H1 (cell line): ENCODE data around the gene PARD6B. TPM values are rescaled to one million over a fixed set of nuclear protein-coding genes. Genes with fewer than 3 reads are reported as not detected.

Experiments
- CTCF ChIA-PET: fragments of 300-600 bp; sonication (Branson Sonifier 250); formaldehyde crosslinking; loops from one replicate; lab custom pipeline; 2021; ENCODE audit not compliant: partially characterized antibody; lab: Charles Lee
- POLR2A ChIA-PET: fragments of 300-600 bp; sonication (Branson Sonifier 250); formaldehyde crosslinking; loops from one replicate; lab custom pipeline; 2021; ENCODE audit warnings: inconsistent platforms; ENCODE audit not compliant: partially characterized antibody; lab: Charles Lee
- DNase-seq, 2 experiments: peaks; one replicate each; pipeline versions ENCODE4 v3.0.0 to v3.0.0-alpha.2; 2010 to 2022; ENCODE audit warnings: low spot score in 2 of 2, low read depth in 1 of 2, mixed read lengths in 1 of 2
- FAIRE-seq: peaks from 2 replicates; lab custom pipeline; 2011; peaks lifted over from hg19 to GRCh38; lab: Jason Lieb, UNC
- H2AFZ ChIP-seq: 2 replicates; pipeline ENCODE4 v1.8.1; 2012; ENCODE audit warnings: low read length, inconsistent platforms
- H2AK5ac ChIP-seq: 2 replicates; pipeline ENCODE4 v1.6.1; 2013; ENCODE audit warnings: low read depth, low read length
- H2BK120ac ChIP-seq: replicated peaks from 2 replicates; pipeline ENCODE3; 2013; ENCODE audit warnings: low read depth, low read length, inconsistent platforms
- H2BK12ac ChIP-seq: 2 replicates; pipeline ENCODE4 v1.6.1; 2013; ENCODE audit warnings: low read depth, low read length
- H2BK15ac ChIP-seq: 2 replicates; pipeline ENCODE4 v1.6.1; 2013; ENCODE audit warnings: low read length
- H2BK20ac ChIP-seq: 2 replicates; pipeline ENCODE4 v1.6.1; 2013; ENCODE audit warnings: low read length
- H2BK5ac ChIP-seq: 2 replicates; pipeline ENCODE4 v1.6.1; 2013; ENCODE audit warnings: low read depth, low read length
- H3K14ac ChIP-seq: 2 replicates; pipeline ENCODE4 v1.6.1; 2013; ENCODE audit warnings: inconsistent platforms; ENCODE audit not compliant: insufficient read length
- H3K18ac ChIP-seq: 2 replicates; pipeline ENCODE4 v1.6.1; 2013; ENCODE audit warnings: low read length; ENCODE audit errors: extremely low read depth
- H3K23ac ChIP-seq: 2 replicates; pipeline ENCODE4 v1.6.1; 2013; ENCODE audit warnings: inconsistent platforms; ENCODE audit not compliant: insufficient read length
- H3K23me2 ChIP-seq: 2 replicates; pipeline ENCODE4 v1.6.1; 2013; ENCODE audit warnings: low read depth, low read length
- H3K27ac ChIP-seq: 2 replicates; pipeline ENCODE4 v1.6.1; 2011; ENCODE audit warnings: low read depth, low read length, inconsistent platforms
- H3K27me3 ChIP-seq, 4 experiments: replicated peaks in 1 of 4; 1 replicate in 1 of 4; 2 replicates in 3 of 4; pipeline versions ENCODE4 v1.6.1 to v1.8.1; 2011 to 2013; ENCODE audit warnings: low read length in 3 of 4, mild to moderate bottlenecking in 3 of 4, inconsistent platforms in 2 of 4, mixed read lengths in 2 of 4, moderate library complexity in 1 of 4; ENCODE audit not compliant: control insufficient read depth in 3 of 4, insufficient read depth in 3 of 4; ENCODE audit errors: extremely low read depth in 1 of 4
- H3K36me3 ChIP-seq, 4 experiments: 2 replicates each; pipeline versions ENCODE4 v1.6.1 to v1.8.1; 2011 to 2013; ENCODE audit warnings: mild to moderate bottlenecking in 4 of 4, low read length in 3 of 4, moderate library complexity in 2 of 4, control low read depth in 1 of 4, inconsistent platforms in 1 of 4; ENCODE audit not compliant: insufficient read depth in 4 of 4, control insufficient read depth in 2 of 4
- H3K4ac ChIP-seq: replicated peaks from 2 replicates; pipeline ENCODE3; 2013; ENCODE audit warnings: low read length, low read depth, mixed read lengths, inconsistent platforms; ENCODE audit not compliant: insufficient read length
- H3K4me1 ChIP-seq, 4 experiments: replicated peaks in 1 of 4; 1 replicate in 1 of 4; 2 replicates in 3 of 4; pipeline versions ENCODE4 v1.6.1 to v1.8.1; 2011 to 2013; ENCODE audit warnings: low read length in 3 of 4, inconsistent platforms in 2 of 4, mixed read lengths in 1 of 4; ENCODE audit not compliant: insufficient read depth in 4 of 4, control insufficient read depth in 3 of 4
- H3K4me2 ChIP-seq, 2 experiments: 2 replicates each; pipeline versions ENCODE4 v1.6.1 to v1.8.1; 2011 to 2013; ENCODE audit warnings: low read depth in 2 of 2, low read length in 2 of 2, control low read depth in 1 of 2, inconsistent platforms in 1 of 2, mild to moderate bottlenecking in 1 of 2; ENCODE audit not compliant: insufficient read depth in 1 of 2
- H3K4me3 ChIP-seq, 4 experiments: fragments of 200-600, 300-600 bp in 1 of 4; sonication (generic), shearing (Covaris generic), sonication (Bioruptor Twin) in 1 of 4; 2 replicates each; pipeline versions ENCODE4 v1.5.1 to v1.8.1; 2011 to 2016; ENCODE audit warnings: low read length in 4 of 4, low read depth in 3 of 4, control low read depth in 2 of 4, inconsistent platforms in 2 of 4, mild to moderate bottlenecking in 2 of 4, mixed read lengths in 1 of 4, moderate library complexity in 1 of 4; ENCODE audit not compliant: insufficient read depth in 2 of 4; ENCODE audit errors: extremely low read depth in 1 of 4
- H3K56ac ChIP-seq: replicated peaks from 2 replicates; pipeline ENCODE3; 2013; ENCODE audit warnings: low read depth, mild to moderate bottlenecking, mixed read lengths, low read length, inconsistent platforms; ENCODE audit not compliant: insufficient read length
- H3K79me1 ChIP-seq: 2 replicates; pipeline ENCODE4 v1.6.1; 2013; ENCODE audit warnings: low read depth, low read length, control low read depth
- H3K79me2 ChIP-seq, 2 experiments: 2 replicates each; pipeline versions ENCODE4 v1.6.1 to v1.8.1; 2012 to 2013; ENCODE audit warnings: low read length in 2 of 2, mild to moderate bottlenecking in 2 of 2, inconsistent platforms in 1 of 2; ENCODE audit not compliant: insufficient read depth in 2 of 2, control insufficient read depth in 1 of 2
- H3K9ac ChIP-seq, 4 experiments: replicated peaks in 1 of 4; 1 replicate in 1 of 4; 2 replicates in 3 of 4; pipeline versions ENCODE4 v1.6.1 to v1.8.1; 2011 to 2013; ENCODE audit warnings: low read depth in 3 of 4, low read length in 3 of 4, control low read depth in 2 of 4, mild to moderate bottlenecking in 2 of 4, moderate library complexity in 2 of 4, inconsistent platforms in 1 of 4; ENCODE audit errors: extremely low read depth in 1 of 4
- H3K9me3 ChIP-seq, 2 experiments: 2 replicates each; pipeline versions ENCODE4 v1.6.1 to v1.8.1; 2012 to 2013; ENCODE audit warnings: mild to moderate bottlenecking in 2 of 2, moderate library complexity in 2 of 2, control low read depth in 1 of 2, inconsistent platforms in 1 of 2, low read depth in 1 of 2, low read length in 1 of 2, mixed read lengths in 1 of 2; ENCODE audit not compliant: insufficient read depth in 2 of 2
- H4K20me1 ChIP-seq, 2 experiments: replicated peaks in 1 of 2; 2 replicates each; pipeline versions ENCODE3 to v1.8.1; 2011 to 2013; ENCODE audit warnings: inconsistent platforms in 2 of 2, low read length in 2 of 2, mild to moderate bottlenecking in 1 of 2; ENCODE audit not compliant: insufficient read depth in 2 of 2, control insufficient read depth in 1 of 2
- H4K5ac ChIP-seq: 2 replicates; pipeline ENCODE4 v1.6.1; 2013; ENCODE audit warnings: low read length, low read depth, mixed read lengths, inconsistent platforms; ENCODE audit not compliant: insufficient read length
- H4K8ac ChIP-seq: 2 replicates; pipeline ENCODE4 v1.8.0; 2013; ENCODE audit warnings: mild to moderate bottlenecking, moderate library complexity, low read length, inconsistent platforms; ENCODE audit not compliant: insufficient read depth; ENCODE audit errors: extremely low read depth
- H4K91ac ChIP-seq: replicated peaks from 2 replicates; pipeline ENCODE3; 2013; ENCODE audit warnings: low read length, mixed read lengths, inconsistent platforms; ENCODE audit not compliant: insufficient read length
- CTCF ChIP-seq, 3 experiments: IDR thresholded peaks; 1 replicate in 2 of 3; 2 replicates in 1 of 3; pipeline versions ENCODE4 v1.5.1 to v1.6.1; 2011; ENCODE audit warnings: low read length in 3 of 3, mild to moderate bottlenecking in 3 of 3, inconsistent platforms in 2 of 3, low read depth in 1 of 3, moderate library complexity in 1 of 3; ENCODE audit not compliant: insufficient read depth in 1 of 3; ENCODE audit errors: control extremely low read depth in 1 of 3
- HDAC2 ChIP-seq, 2 experiments: fragments of 300-600 bp in 1 of 2; sonication (generic) in 1 of 2; IDR thresholded peaks; 2 replicates each; pipeline ENCODE4 v1.6.1; 2011 to 2012; ENCODE audit warnings: low read depth in 2 of 2, low read length in 2 of 2, mild to moderate bottlenecking in 2 of 2, moderate library complexity in 2 of 2, borderline replicate concordance in 1 of 2, inconsistent platforms in 1 of 2
- JUN ChIP-seq: IDR thresholded peaks from 2 replicates; pipeline ENCODE4 v1.6.1; 2011; ENCODE audit warnings: low read depth, mild to moderate bottlenecking, improper control_type of control experiment, low read length
- TAF1 ChIP-seq: IDR thresholded peaks from 2 replicates; pipeline ENCODE4 v1.6.1; 2011; ENCODE audit warnings: mild to moderate bottlenecking, low read depth, low read length
- TAF7 ChIP-seq: optimal IDR thresholded peaks from 2 replicates; pipeline ENCODE3; 2011; ENCODE audit warnings: low read depth, mild to moderate bottlenecking, inconsistent platforms, low read length, moderate library complexity, borderline replicate concordance
- TBP ChIP-seq: IDR thresholded peaks from 2 replicates; pipeline ENCODE4 v1.6.1; 2011; ENCODE audit warnings: low read depth, low read length, improper control_type of control experiment
- WGBS, 2 experiments: shearing (Covaris generic) in 1 of 2; methylation state at CpG; one replicate each; pipeline versions ENCODE4 v1.1.6 to v1.1.7; 2013 to 2015; ENCODE audit warnings: low lambda C conversion rate in 2 of 2, mixed read lengths in 2 of 2, inconsistent platforms in 1 of 2, low coverage in 1 of 2, missing lambda C conversion rate in 1 of 2; ENCODE audit not compliant: insufficient replicate concordance in 2 of 2, insufficient coverage in 1 of 2, insufficient read length in 1 of 2; ENCODE audit errors: extremely low coverage in 1 of 2, missing lambda C conversion rate in 1 of 2; 5-methylcytosine and 5-hydroxymethylcytosine counted together
- polyA plus RNA-seq, 7 experiments: library from polyadenylated mRNA; depleted of rRNA in 3 of 7; stranded (reverse) in 5 of 7; unstranded in 2 of 7; fragments of >200 nt in 5 of 7; fragments of 200-250 nt in 2 of 7; gene quantifications; 1 replicate in 5 of 7; 2 replicates in 1 of 7; 4 replicates in 1 of 7; pipeline versions ENCODE4 v1.2.1 to v1.2.3, GENCODE V29; 2011 to 2013; ENCODE audit warnings: missing spikeins in 2 of 7, mixed read lengths in 2 of 7
- total RNA-seq: library from RNA; stranded (reverse); fragmentation: NEBNext Ultra II Directional; extraction: Animal tissue kit (Norgen Biotek cat#: 25700); gene quantifications from 2 replicates; pipeline ENCODE4 v1.2.1, GENCODE V29; 2021
- TF ChIP-seq, protein P1 (sequence below): IDR thresholded peaks from 2 replicates; pipeline ENCODE4 v1.6.1; 2012; ENCODE audit warnings: inconsistent platforms

Gene PARD6B
- total and polyA plus RNA-seq, 2 of the 8 experiments (the other 6 are each of a cell fraction or from before 2014, with no cell fraction given) = 5.2 to 34.1 TPM

DNA sequence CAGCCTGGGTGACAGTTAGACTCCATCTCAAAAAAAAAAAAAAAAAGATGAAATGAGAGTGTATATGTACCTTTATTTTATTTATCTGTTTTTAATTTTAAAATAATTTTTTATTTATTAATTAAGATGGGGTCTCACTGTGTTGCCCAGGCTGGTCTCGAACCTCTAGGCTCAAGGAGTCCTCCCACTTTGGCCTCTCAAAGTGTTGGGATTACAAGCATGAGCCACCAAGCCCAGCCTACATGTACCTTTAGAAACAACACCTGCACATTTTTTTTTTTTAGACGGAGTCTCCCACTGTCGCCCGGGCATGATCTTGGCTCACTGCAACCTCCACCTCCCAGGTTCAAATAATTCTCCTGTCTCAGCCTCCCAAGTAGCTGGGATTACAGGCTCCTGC lies 12.1 kb upstream of the PARD6B start:
- no peak overlapping the region for H2BK15ac ChIP-seq
- no peak overlapping the region for H3K23ac ChIP-seq
- FAIRE-seq (no peak), DNase-seq (no peak)
- H3K18ac ChIP-seq = no peak overlapping the region
- no peak overlapping the region for H3K56ac ChIP-seq
- WGBS, 2 experiments = 99% methylated on average over 4 of the region's 4 CpGs; no CpG with 5 or more reads in 1 of the 2 experiments
- H2AK5ac ChIP-seq = no peak overlapping the region
- H3K4me3 ChIP-seq = no peak overlapping the region
- H2BK120ac ChIP-seq = no peak overlapping the region
- H3K27ac ChIP-seq = no peak overlapping the region
- H3K14ac ChIP-seq = no peak overlapping the region
- no peak overlapping the region for H4K91ac ChIP-seq
- no peaks in the 10 kb centered on the region for H4K20me1 ChIP-seq
- H3K4ac ChIP-seq = no peak overlapping the region
- no peak overlapping the region for H2AFZ ChIP-seq
- peaks cover 0 to 1% (median under 1%) of the 10 kb centered on the region in 4 experiments; a peak in 2 of 7 replicates for H3K4me1 ChIP-seq
- no peaks in the 10 kb centered on the region for H3K9me3 ChIP-seq
- H3K9ac ChIP-seq = no peak overlapping the region
- POLR2A ChIA-PET = interaction anchor here (1.1 to 1.4 kb wide), 3 partner anchors 12 to 28 kb away, joined by 3 to 5 read pairs (median 3); partner anchors contain the start of genes PARD6B and RIPOR3
- H3K79me2 ChIP-seq = no peaks in the 10 kb centered on the region
- no peak overlapping the region for H2BK12ac ChIP-seq
- H3K23me2 ChIP-seq = no peaks in the 10 kb centered on the region
- no peak overlapping the region for H4K5ac ChIP-seq
- no peak overlapping the region for H2BK5ac ChIP-seq
- no peaks in the 10 kb centered on the region for H3K79me1 ChIP-seq
- H2BK20ac ChIP-seq = no peak overlapping the region
- CTCF ChIA-PET = interaction anchor here (0.7 to 8.9 kb wide), 8 partner anchors 11 to 327 kb away, joined by 3 to 61 read pairs (median 10); partner anchors contain the start of gene PARD6B
- no peak overlapping the region for H3K4me2 ChIP-seq
- H4K8ac ChIP-seq = no peak overlapping the region
- no peaks in the 10 kb centered on the region for H3K36me3 ChIP-seq
- H3K27me3 ChIP-seq = no peaks in the 10 kb centered on the region
- TF ChIP-seq HDAC2 (IDR thresholded peaks at IDR 0.05; ENCODE audit: borderline replicate concordance in 1 of 2, low read depth in 2 of 2, low read length in 2 of 2) (no peak), JUN (no peak), CTCF (IDR thresholded peaks at IDR 0.05; ENCODE audit: control extremely low read depth in 1 of 3, insufficient read depth in 1 of 3, low read depth in 1 of 3, low read length in 3 of 3) (no peak), TAF7 (no peak), TBP (no peak), TAF1 (no peak)
- TF ChIP-seq, protein P1, sequence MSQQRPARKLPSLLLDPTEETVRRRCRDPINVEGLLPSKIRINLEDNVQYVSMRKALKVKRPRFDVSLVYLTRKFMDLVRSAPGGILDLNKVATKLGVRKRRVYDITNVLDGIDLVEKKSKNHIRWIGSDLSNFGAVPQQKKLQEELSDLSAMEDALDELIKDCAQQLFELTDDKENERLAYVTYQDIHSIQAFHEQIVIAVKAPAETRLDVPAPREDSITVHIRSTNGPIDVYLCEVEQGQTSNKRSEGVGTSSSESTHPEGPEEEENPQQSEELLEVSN = no peak
